ENCODE measurements around the gene MRC1. TPM values are rescaled to one million over a fixed set of nuclear protein-coding genes. Genes with fewer than 3 reads are reported as not detected.

MRC1 gene
- total RNA-seq, 5 donors from 2014 or later (not counting 1 experiment from before 2014, with no cell fraction given) = 0.53 to 0.76 (median 0.60) TPM; not detected in 2

DNA sequence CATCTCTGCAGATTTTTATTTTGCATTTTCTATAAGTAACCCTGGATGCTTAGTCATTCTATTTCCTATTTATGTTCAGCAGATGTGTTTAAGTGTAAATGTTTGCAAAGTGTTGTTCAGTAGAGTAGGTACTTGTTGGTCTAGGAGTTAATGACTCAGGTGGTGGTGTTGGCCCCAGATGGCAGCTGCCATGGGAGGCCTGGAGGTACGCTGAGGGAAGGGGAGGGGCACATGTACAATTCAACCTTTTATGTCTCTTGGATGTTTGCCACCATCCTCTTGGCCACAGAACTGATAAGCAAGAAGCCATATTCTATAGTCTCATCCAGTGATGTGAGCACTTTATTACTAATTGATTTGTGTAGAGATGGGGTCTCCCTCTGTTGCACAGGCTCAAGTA is 74.5 kb downstream of the MRC1 start:
- ATAC-seq (replicated peaks in 1 of 4) = no peak
- CTCF ChIA-PET = no interaction called here

GRCh38 chr10:17888189-17888588 is 79.0 kb downstream of the MRC1 start:
- ChIA-PET POLR2A (no interaction called here), CTCF (no interaction called here)
- Mint-ChIP-seq H3K27ac (no peak overlapping the region), H3K4me1 (no peaks in the 10 kb centered on the region), H3K9me3 (peaks cover 5 to 7% (median 7%) of the 10 kb centered on the region in 3 donors), H3K4me3 (no peak overlapping the region), H3K36me3 (no peaks in the 10 kb centered on the region), H3K27me3 (peaks cover 2% of the 10 kb centered on the region in 2 donors)
- Histone ChIP-seq H3K27ac (ENCODE audit: low read length) (no peak overlapping the region), H3K4me1 (ENCODE audit: control insufficient read depth in 1 of 2, extremely low read depth in 1 of 2, insufficient read depth in 2 of 2, low read length in 2 of 2) (no peaks in the 10 kb centered on the region), H3K9me3 (no peaks in the 10 kb centered on the region), H3K36me3 (ENCODE audit: control insufficient read depth in 2 of 2, extremely low read depth in 1 of 2, insufficient read depth in 1 of 2, low read length in 1 of 2) (no peaks in the 10 kb centered on the region), H3K27me3 (replicated peaks in 1 of 2; ENCODE audit: control insufficient read depth in 2 of 2, extremely low read depth in 1 of 2, insufficient read depth in 2 of 2, low read length in 1 of 2) (no peaks in the 10 kb centered on the region), H3K4me3 (ENCODE audit: control insufficient read depth in 1 of 2, extremely low read depth in 1 of 2, low read length in 1 of 2) (no peak overlapping the region)
- ATAC-seq (replicated peaks in 1 of 4) (no peak), DNase-seq (no peak)

More for the DNA sequence above, 74.5 kb downstream of the MRC1 start:
- Histone ChIP-seq H3K27ac (ENCODE audit: low read length) (no peak overlapping the region), H3K9me3 (no peaks in the 10 kb centered on the region), H3K27me3 (replicated peaks in 1 of 2; ENCODE audit: control insufficient read depth in 2 of 2, extremely low read depth in 1 of 2, insufficient read depth in 2 of 2, low read length in 1 of 2) (no peaks in the 10 kb centered on the region), H3K36me3 (ENCODE audit: control insufficient read depth in 2 of 2, extremely low read depth in 1 of 2, insufficient read depth in 1 of 2, low read length in 1 of 2) (no peaks in the 10 kb centered on the region), H3K4me1 (ENCODE audit: control insufficient read depth in 1 of 2, extremely low read depth in 1 of 2, insufficient read depth in 2 of 2, low read length in 2 of 2) (no peaks in the 10 kb centered on the region), H3K4me3 (ENCODE audit: control insufficient read depth in 1 of 2, extremely low read depth in 1 of 2, low read length in 1 of 2) (no peak overlapping the region)
- no peak for DNase-seq
- Mint-ChIP-seq H3K4me1 (no peaks in the 10 kb centered on the region), H3K4me3 (no peak overlapping the region), H3K36me3 (no peaks in the 10 kb centered on the region), H3K9me3 (peaks cover 7 to 9% (median 7%) of the 10 kb centered on the region in 3 donors), H3K27ac (no peak overlapping the region), H3K27me3 (peaks cover 0 to 2% of the 10 kb centered on the region in 2 donors)
- WGBS (ENCODE audit: insufficient coverage) = no CpG with 5 or more reads among the region's 1 CpG
- POLR2A ChIA-PET = no interaction called here

- Histone ChIP-seq H3K27me3 (replicated peaks in 1 of 2; ENCODE audit: control insufficient read depth in 2 of 2, extremely low read depth in 1 of 2, insufficient read depth in 2 of 2, low read length in 1 of 2) (peaks cover 0 to 3% of the 10 kb centered on the region in 2 experiments), H3K27ac (ENCODE audit: low read length) (no peak overlapping the region), H3K4me1 (ENCODE audit: control insufficient read depth in 1 of 2, extremely low read depth in 1 of 2, insufficient read depth in 2 of 2, low read length in 2 of 2) (no peaks in the 10 kb centered on the region), H3K9me3 (no peaks in the 10 kb centered on the region), H3K4me3 (ENCODE audit: control insufficient read depth in 1 of 2, extremely low read depth in 1 of 2, low read length in 1 of 2) (no peak overlapping the region), H3K36me3 (ENCODE audit: control insufficient read depth in 2 of 2, extremely low read depth in 1 of 2, insufficient read depth in 1 of 2, low read length in 1 of 2) (no peaks in the 10 kb centered on the region)
- ATAC-seq (replicated peaks in 1 of 4) (no peak), DNase-seq (no peak)
- no peak overlapping the region for H3K4me3 Mint-ChIP-seq
- no peaks in the 10 kb centered on the region for H3K9me3 Mint-ChIP-seq
- CTCF ChIA-PET = no interaction called here
- H3K36me3 Mint-ChIP-seq = no peaks in the 10 kb centered on the region
- peaks cover 6 to 7% of the 10 kb centered on the region in 2 donors for H3K27me3 Mint-ChIP-seq
- no peaks in the 10 kb centered on the region for H3K4me1 Mint-ChIP-seq
- H3K27ac Mint-ChIP-seq = no peak overlapping the region
- WGBS (ENCODE audit: insufficient coverage) = 79% methylated on average over 2 of the region's 9 CpGs
- POLR2A ChIA-PET = no interaction called here
Measured at GRCh38 chr10:17891435-17891834, 82.3 kb downstream of the MRC1 start.

DNA sequence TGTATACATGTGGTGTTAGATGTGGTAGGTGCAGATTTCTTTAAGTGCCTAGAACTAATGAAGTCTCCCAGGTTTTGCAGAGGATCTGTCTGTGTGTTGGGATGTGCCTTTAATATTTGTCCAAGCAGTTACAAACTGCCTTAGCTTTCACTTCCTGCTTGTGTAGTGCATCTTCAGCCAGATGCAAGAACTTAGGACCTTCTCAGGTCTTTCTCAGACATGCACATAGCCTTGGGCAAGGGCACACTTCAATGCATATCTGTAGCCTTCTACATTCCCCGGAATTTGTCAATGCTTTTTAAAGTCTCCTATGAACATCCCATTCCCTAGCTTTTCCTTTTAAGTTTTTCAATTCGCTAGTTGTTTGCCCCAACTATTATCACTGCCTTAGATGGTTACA is 95.4 kb downstream of the MRC1 start:
- H3K36me3 Mint-ChIP-seq = no peaks in the 10 kb centered on the region
- CTCF ChIA-PET = no interaction called here
- H3K27ac Mint-ChIP-seq = no peak overlapping the region
- POLR2A ChIA-PET = no interaction called here
- H3K4me3 ChIP-seq (ENCODE audit: control insufficient read depth in 1 of 2, extremely low read depth in 1 of 2, low read length in 1 of 2) = no peak overlapping the region
- peaks cover 3 to 6% of the 10 kb centered on the region in 2 donors for H3K27me3 Mint-ChIP-seq
- no peak overlapping the region for H3K27ac ChIP-seq (ENCODE audit: low read length)
- WGBS (ENCODE audit: insufficient coverage) = no CpG with 5 or more reads among the region's 2 CpGs
- H3K4me1 Mint-ChIP-seq = no peaks in the 10 kb centered on the region
- no peaks in the 10 kb centered on the region for H3K4me1 ChIP-seq (ENCODE audit: control insufficient read depth in 1 of 2, extremely low read depth in 1 of 2, insufficient read depth in 2 of 2, low read length in 2 of 2)
- H3K36me3 ChIP-seq (ENCODE audit: control insufficient read depth in 2 of 2, extremely low read depth in 1 of 2, insufficient read depth in 1 of 2, low read length in 1 of 2) = no peaks in the 10 kb centered on the region
- ATAC-seq (replicated peaks in 1 of 4) = no peak
- no peaks in the 10 kb centered on the region for H3K27me3 ChIP-seq (replicated peaks in 1 of 2; ENCODE audit: control insufficient read depth in 2 of 2, extremely low read depth in 1 of 2, insufficient read depth in 2 of 2, low read length in 1 of 2)
- H3K9me3 Mint-ChIP-seq = peaks cover 0 to 6% (median 2%) of the 10 kb centered on the region in 3 donors
- no peak overlapping the region for H3K4me3 Mint-ChIP-seq
- H3K9me3 ChIP-seq = no peaks in the 10 kb centered on the region
- DNase-seq = no peak

DNA sequence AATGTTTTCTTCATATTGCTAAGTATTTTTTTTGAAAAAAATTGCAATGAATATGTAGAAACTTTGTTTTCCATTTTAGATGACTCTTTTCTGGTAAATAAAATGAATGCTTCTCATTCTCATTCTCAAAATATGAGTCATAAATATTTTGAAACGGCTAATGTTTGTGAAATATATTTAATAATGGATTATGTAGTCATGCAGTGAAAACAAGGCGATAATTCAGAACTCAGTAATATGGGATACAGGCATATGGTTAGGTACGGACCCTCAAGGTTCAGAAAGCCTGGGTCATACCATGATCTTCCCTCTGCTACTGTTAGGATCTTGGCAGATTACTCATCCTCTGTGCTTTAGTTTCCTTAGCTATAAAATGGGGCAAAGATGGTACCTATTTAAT is 96.3 kb downstream of the MRC1 start:
- ChIA-PET POLR2A (no interaction called here), CTCF (no interaction called here)
- no peak overlapping the region for H3K27ac ChIP-seq (ENCODE audit: low read length)
- no peak overlapping the region for H3K4me3 ChIP-seq (ENCODE audit: control insufficient read depth in 1 of 2, extremely low read depth in 1 of 2, low read length in 1 of 2)
- no peak overlapping the region for H3K27ac Mint-ChIP-seq
- H3K4me3 Mint-ChIP-seq = no peak overlapping the region
- peaks cover 3 to 6% of the 10 kb centered on the region in 2 donors for H3K27me3 Mint-ChIP-seq
- no peaks in the 10 kb centered on the region for H3K4me1 Mint-ChIP-seq
- no peak for DNase-seq
- H3K36me3 ChIP-seq (ENCODE audit: control insufficient read depth in 2 of 2, extremely low read depth in 1 of 2, insufficient read depth in 1 of 2, low read length in 1 of 2) = no peaks in the 10 kb centered on the region
- H3K9me3 Mint-ChIP-seq = peaks cover 0 to 6% (median 2%) of the 10 kb centered on the region in 3 donors
- H3K36me3 Mint-ChIP-seq = no peaks in the 10 kb centered on the region
- no peaks in the 10 kb centered on the region for H3K9me3 ChIP-seq
- no peaks in the 10 kb centered on the region for H3K27me3 ChIP-seq (replicated peaks in 1 of 2; ENCODE audit: control insufficient read depth in 2 of 2, extremely low read depth in 1 of 2, insufficient read depth in 2 of 2, low read length in 1 of 2)
- no peak for ATAC-seq (replicated peaks in 1 of 4)
- H3K4me1 ChIP-seq (ENCODE audit: control insufficient read depth in 1 of 2, extremely low read depth in 1 of 2, insufficient read depth in 2 of 2, low read length in 2 of 2) = no peaks in the 10 kb centered on the region
- no CpG with 5 or more reads among the region's 3 CpGs for WGBS (ENCODE audit: insufficient coverage)

DNA sequence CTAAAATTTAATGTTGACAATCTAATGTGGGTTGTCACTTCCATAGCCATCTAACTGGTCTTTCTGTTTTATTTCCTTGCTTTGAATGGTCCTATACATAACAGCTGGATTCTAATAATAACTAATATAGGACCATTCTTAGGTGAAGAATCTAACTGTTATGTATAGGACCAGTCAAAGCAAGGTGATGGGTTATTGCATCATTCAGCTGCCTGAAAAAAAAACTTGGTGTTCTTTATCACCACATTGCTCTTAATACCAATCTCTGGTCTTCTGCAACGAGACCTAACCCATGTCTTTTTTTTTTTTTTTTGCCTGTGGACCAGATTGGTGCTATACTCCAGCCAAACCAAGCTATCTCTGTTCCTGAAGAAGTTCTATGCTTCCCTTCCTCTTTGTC is 96.9 kb downstream of the MRC1 start:
- Mint-ChIP-seq H3K27ac (no peak overlapping the region), H3K9me3 (peaks cover 0 to 6% (median 2%) of the 10 kb centered on the region in 3 donors), H3K4me3 (no peak overlapping the region), H3K4me1 (no peaks in the 10 kb centered on the region), H3K36me3 (no peaks in the 10 kb centered on the region), H3K27me3 (peaks cover 3 to 6% of the 10 kb centered on the region in 2 donors)
- no peaks in the 10 kb centered on the region for H3K36me3 ChIP-seq (ENCODE audit: control insufficient read depth in 2 of 2, extremely low read depth in 1 of 2, insufficient read depth in 1 of 2, low read length in 1 of 2)
- ChIA-PET POLR2A (no interaction called here), CTCF (interaction anchor here in 1 of 2 donors (0.6 kb wide), 1 partner anchor 44 kb away, joined by 3 read pairs; no protein-coding TSS in a partner anchor)
- no peak overlapping the region for H3K27ac ChIP-seq (ENCODE audit: low read length)
- H3K4me1 ChIP-seq (ENCODE audit: control insufficient read depth in 1 of 2, extremely low read depth in 1 of 2, insufficient read depth in 2 of 2, low read length in 2 of 2) = no peaks in the 10 kb centered on the region
- WGBS (ENCODE audit: insufficient coverage) = 56% methylated on average over 1 of the region's 1 CpG
- DNase-seq = no peak
- H3K9me3 ChIP-seq = no peaks in the 10 kb centered on the region
- no peak for ATAC-seq (replicated peaks in 1 of 4)
- no peak overlapping the region for H3K4me3 ChIP-seq (ENCODE audit: control insufficient read depth in 1 of 2, extremely low read depth in 1 of 2, low read length in 1 of 2)
- H3K27me3 ChIP-seq (replicated peaks in 1 of 2; ENCODE audit: control insufficient read depth in 2 of 2, extremely low read depth in 1 of 2, insufficient read depth in 2 of 2, low read length in 1 of 2) = no peaks in the 10 kb centered on the region

DNA sequence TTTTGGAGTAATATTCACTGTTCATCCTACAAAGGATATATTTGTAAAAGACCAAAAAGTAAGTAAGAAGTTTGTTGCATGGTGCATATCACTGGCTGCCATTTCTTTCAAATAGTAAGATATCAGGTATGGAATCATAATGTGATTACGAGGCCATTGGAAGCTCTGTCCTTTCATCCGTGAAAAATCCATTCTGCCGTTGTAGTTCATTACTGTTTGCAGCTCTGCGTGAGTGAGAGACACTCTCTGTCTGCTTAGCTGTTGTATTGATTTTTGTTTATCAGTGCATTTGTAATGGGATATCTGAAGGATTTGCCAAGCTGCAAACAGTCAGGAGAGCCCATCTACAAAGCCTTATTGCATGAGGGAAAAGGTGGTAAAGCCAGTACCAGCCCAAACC is 98.5 kb downstream of the MRC1 start:
- DNase-seq (no peak), ATAC-seq (replicated peaks in 1 of 4) (no peak)
- Mint-ChIP-seq H3K9me3 (peaks cover 0 to 9% (median 4%) of the 10 kb centered on the region in 3 donors), H3K27ac (no peak overlapping the region), H3K36me3 (no peaks in the 10 kb centered on the region), H3K4me1 (no peaks in the 10 kb centered on the region), H3K27me3 (peaks cover 6 to 9% of the 10 kb centered on the region in 2 donors), H3K4me3 (no peak overlapping the region)
- Histone ChIP-seq H3K4me1 (ENCODE audit: control insufficient read depth in 1 of 2, extremely low read depth in 1 of 2, insufficient read depth in 2 of 2, low read length in 2 of 2) (no peaks in the 10 kb centered on the region), H3K27me3 (replicated peaks in 1 of 2; ENCODE audit: control insufficient read depth in 2 of 2, extremely low read depth in 1 of 2, insufficient read depth in 2 of 2, low read length in 1 of 2) (no peaks in the 10 kb centered on the region), H3K36me3 (ENCODE audit: control insufficient read depth in 2 of 2, extremely low read depth in 1 of 2, insufficient read depth in 1 of 2, low read length in 1 of 2) (no peaks in the 10 kb centered on the region), H3K27ac (ENCODE audit: low read length) (no peak overlapping the region), H3K9me3 (no peaks in the 10 kb centered on the region), H3K4me3 (ENCODE audit: control insufficient read depth in 1 of 2, extremely low read depth in 1 of 2, low read length in 1 of 2) (no peak overlapping the region)
- CTCF ChIA-PET = no interaction called here
- POLR2A ChIA-PET = interaction anchor here in 1 of 2 donors (0.8 kb wide), 1 partner anchor 9 kb away, joined by 3 read pairs; no protein-coding TSS in a partner anchor
- WGBS (ENCODE audit: insufficient coverage) = 92% methylated on average over 4 of the region's 4 CpGs
